H9 (cell line): ENCODE results near the gene BRAT1. TPM values are rescaled to one million over a fixed set of nuclear protein-coding genes. Genes with fewer than 3 reads are reported as not detected.

ENCODE experiments used
- DNase-seq: peaks from one replicate; pipeline ENCODE4 v3.0.0-alpha.2; 2017
- H2AFZ ChIP-seq: one replicate; pipeline ENCODE4 v1.6.1; 2013; ENCODE audit warnings: mild to moderate bottlenecking, low read length, control low read depth, moderate library complexity
- H2AK5ac ChIP-seq: 2 replicates; pipeline ENCODE4 v1.6.1; 2013; ENCODE audit warnings: low read length, control low read depth, mixed read lengths; ENCODE audit not compliant: insufficient read length
- H2BK120ac ChIP-seq: one replicate; pipeline ENCODE4 v1.6.1; 2013; ENCODE audit warnings: low read depth, mild to moderate bottlenecking, low read length, control low read depth, inconsistent platforms; ENCODE audit not compliant: poor library complexity, severe bottlenecking
- H2BK12ac ChIP-seq: 2 replicates; pipeline ENCODE4 v1.6.1; 2013; ENCODE audit warnings: low read length, control low read depth, mixed read lengths, low read depth; ENCODE audit not compliant: insufficient read length
- H2BK15ac ChIP-seq: 2 replicates; pipeline ENCODE4 v1.6.1; 2013; ENCODE audit warnings: low read depth, low read length, control low read depth
- H2BK20ac ChIP-seq: one replicate; pipeline ENCODE4 v1.6.1; 2013; ENCODE audit warnings: low read depth, mild to moderate bottlenecking, low read length, control low read depth, inconsistent platforms; ENCODE audit not compliant: poor library complexity, severe bottlenecking
- H2BK5ac ChIP-seq: 2 replicates; pipeline ENCODE4 v1.6.1; 2013; ENCODE audit warnings: low read length, control low read depth, mixed read lengths; ENCODE audit not compliant: insufficient read length
- H3K14ac ChIP-seq: 2 replicates; pipeline ENCODE4 v1.6.1; 2013; ENCODE audit warnings: low read length, control low read depth; ENCODE audit not compliant: insufficient read depth
- H3K18ac ChIP-seq: 2 replicates; pipeline ENCODE4 v1.6.1; 2013; ENCODE audit warnings: low read depth, mild to moderate bottlenecking, mixed read lengths, low read length, control low read depth; ENCODE audit not compliant: insufficient read length
- H3K23ac ChIP-seq: 2 replicates; pipeline ENCODE4 v1.6.1; 2013; ENCODE audit warnings: low read length, control low read depth, mixed read lengths, low read depth; ENCODE audit not compliant: insufficient read length
- H3K23me2 ChIP-seq: 2 replicates; pipeline ENCODE4 v1.6.1; 2013; ENCODE audit warnings: low read depth, mild to moderate bottlenecking, mixed read lengths, low read length, control low read depth; ENCODE audit not compliant: insufficient read length, poor library complexity, severe bottlenecking
- H3K27ac ChIP-seq: 2 replicates; pipeline ENCODE4 v1.5.1; 2013; ENCODE audit warnings: low read length, control low read depth, mixed read lengths, low read depth; ENCODE audit not compliant: insufficient read length
- H3K27me3 ChIP-seq: 2 replicates; pipeline ENCODE4 v1.6.1; 2013; ENCODE audit warnings: low read length, control low read depth, inconsistent platforms; ENCODE audit not compliant: insufficient read depth
- H3K4ac ChIP-seq: 2 replicates; pipeline ENCODE4 v1.6.1; 2013; ENCODE audit warnings: low read depth, mild to moderate bottlenecking, control low read depth, inconsistent platforms, low read length, moderate library complexity
- H3K4me1 ChIP-seq: 2 replicates; pipeline ENCODE4 v1.6.1; 2013; ENCODE audit warnings: low read length, control low read depth, inconsistent platforms; ENCODE audit not compliant: insufficient read depth
- H3K4me2 ChIP-seq: 2 replicates; pipeline ENCODE4 v1.6.1; 2013; ENCODE audit warnings: low read length, control low read depth, mixed read lengths; ENCODE audit not compliant: insufficient read length, insufficient read depth
- H3K56ac ChIP-seq: 2 replicates; pipeline ENCODE4 v1.6.1; 2013; ENCODE audit warnings: low read depth, mild to moderate bottlenecking, mixed read lengths, low read length, control low read depth; ENCODE audit not compliant: insufficient read length
- H3K79me1 ChIP-seq: 2 replicates; pipeline ENCODE4 v1.6.1; 2013; ENCODE audit warnings: low read depth, mild to moderate bottlenecking, moderate library complexity, low read length, control low read depth, inconsistent platforms; ENCODE audit not compliant: insufficient read depth, poor library complexity, severe bottlenecking
- H3K79me2 ChIP-seq: 2 replicates; pipeline ENCODE4 v1.6.1; 2013; ENCODE audit warnings: low read length, control low read depth, inconsistent platforms; ENCODE audit not compliant: insufficient read depth
- H3K9ac ChIP-seq: 2 replicates; pipeline ENCODE4 v1.6.1; 2013; ENCODE audit warnings: low read length, control low read depth, mixed read lengths; ENCODE audit not compliant: insufficient read length; ENCODE audit errors: extremely low read depth
- H3K9me3 ChIP-seq: one replicate; pipeline ENCODE4 v1.6.1; 2013; ENCODE audit warnings: low read depth, low read length, inconsistent platforms; ENCODE audit not compliant: control insufficient read depth
- H3T11ph ChIP-seq: one replicate; pipeline ENCODE4 v1.6.1; 2013; ENCODE audit warnings: mild to moderate bottlenecking, low read length, control low read depth, inconsistent platforms
- H4K20me1 ChIP-seq: one replicate; pipeline ENCODE4 v1.6.1; 2013; ENCODE audit not compliant: control insufficient read depth, insufficient read length, insufficient read depth
- H4K5ac ChIP-seq: 2 replicates; pipeline ENCODE4 v1.6.1; 2013; ENCODE audit warnings: low read depth, mild to moderate bottlenecking, mixed read lengths, low read length, control low read depth; ENCODE audit not compliant: insufficient read length
- H4K8ac ChIP-seq: replicated peaks from 2 replicates; pipeline ENCODE4 v1.6.1; 2013; ENCODE audit warnings: low read length, control low read depth, mixed read lengths, low read depth; ENCODE audit not compliant: insufficient read length
- H4K91ac ChIP-seq: 2 replicates; pipeline ENCODE4 v1.6.1; 2013; ENCODE audit warnings: low read depth, mild to moderate bottlenecking, moderate library complexity, mixed read lengths, low read length, control low read depth; ENCODE audit not compliant: insufficient read length
- H3K27ac Mint-ChIP-seq, 3 experiments: 2 replicates in 2 of 3; 3 replicates in 1 of 3; pipeline ENCODE4 v1.8.0; 2020 to 2021; ENCODE audit warnings: mixed read lengths in 3 of 3, mild to moderate bottlenecking in 1 of 3, moderate library complexity in 1 of 3
- H3K27me3 Mint-ChIP-seq: 2 replicates; pipeline ENCODE4 v1.8.0; 2021; ENCODE audit warnings: low read depth, mild to moderate bottlenecking, moderate library complexity, mixed read lengths
- H3K36me3 Mint-ChIP-seq, 3 experiments: 2 replicates in 2 of 3; 3 replicates in 1 of 3; pipeline ENCODE4 v1.8.0; 2020 to 2021; ENCODE audit warnings: low read depth in 3 of 3, mixed read lengths in 3 of 3; ENCODE audit not compliant: insufficient read depth in 1 of 3
- H3K4me1 Mint-ChIP-seq, 2 experiments: 2 replicates each; pipeline ENCODE4 v1.8.0; 2020; ENCODE audit warnings: mixed read lengths in 2 of 2
- H3K4me3 Mint-ChIP-seq, 2 experiments: 2 replicates in 1 of 2; 3 replicates in 1 of 2; pipeline ENCODE4 v1.8.0; 2020 to 2021; ENCODE audit warnings: mild to moderate bottlenecking in 2 of 2, mixed read lengths in 2 of 2, moderate library complexity in 1 of 2
- H3K9me3 Mint-ChIP-seq, 2 experiments: 2 replicates in 1 of 2; 3 replicates in 1 of 2; pipeline ENCODE4 v1.8.0; 2020; ENCODE audit warnings: mild to moderate bottlenecking in 2 of 2, mixed read lengths in 2 of 2, moderate library complexity in 1 of 2
- CTCF ChIP-seq: fragments of 200-600 bp; sonication (generic); conservative IDR thresholded peaks from 3 replicates; pipeline ENCODE4 v1.8.0; 2021; ENCODE audit warnings: antibody characterized with exemption, mild to moderate bottlenecking
- WGBS: extraction: QIAGEN DNeasy Blood & Tissue Kit; methylation state at CpG from one replicate; pipeline ENCODE4 v1.1.7; 2013; ENCODE audit warnings: missing lambda C conversion rate, low lambda C conversion rate, mixed read lengths; ENCODE audit not compliant: insufficient read length; ENCODE audit errors: extremely low coverage; 5-methylcytosine and 5-hydroxymethylcytosine counted together
- total RNA-seq: library from RNA; stranded (reverse); gene quantifications from 2 replicates; pipeline ENCODE4 v1.2.1, GENCODE V29; 2021

The BRAT1 gene
- total RNA-seq, 1 experiment from 2014 or later: 41.2 TPM

- Histone ChIP-seq H2BK120ac (no peak overlapping the region), H2BK20ac (no peak overlapping the region), H4K8ac (no peak overlapping the region), H4K20me1 (no peaks in the 10 kb centered on the region), H4K5ac (no peak overlapping the region), H3K9me3 (no peaks in the 10 kb centered on the region), H3T11ph (no peak overlapping the region), H3K18ac (no peak overlapping the region), H3K9ac (no peak overlapping the region), H3K4ac (no peak overlapping the region), H3K79me1 (no peaks in the 10 kb centered on the region), H3K27me3 (no peaks in the 10 kb centered on the region), H4K91ac (no peak overlapping the region), H3K4me1 (no peaks in the 10 kb centered on the region), H3K79me2 (no peaks in the 10 kb centered on the region), H3K56ac (no peak overlapping the region), H2BK5ac (no peak overlapping the region), H2BK12ac (no peak overlapping the region), H3K27ac (no peak overlapping the region), H2AFZ (no peak overlapping the region), H2AK5ac (no peak overlapping the region), H3K23ac (no peak overlapping the region), H3K23me2 (no peaks in the 10 kb centered on the region), H3K4me2 (no peak overlapping the region), H2BK15ac (no peak overlapping the region), H3K14ac (no peak overlapping the region)
- Mint-ChIP-seq H3K27me3 (no peaks in the 10 kb centered on the region), H3K4me1 (peaks cover 9 to 15% of the 10 kb centered on the region in 2 experiments), H3K36me3 (peaks cover 0 to 5% (median 2%) of the 10 kb centered on the region in 3 experiments; a peak in 3 of 7 replicates), H3K27ac (no peak overlapping the region), H3K9me3 (no peaks in the 10 kb centered on the region), H3K4me3 (no peak overlapping the region)
- WGBS: no CpG with 5 or more reads among the region's 28 CpGs
- DNase-seq: no peak
- no peak for TF ChIP-seq CTCF
These were observed 11.8 kb upstream of the BRAT1 start for GRCh38 chr7:2566890-2567678.
